ENCODE results near the gene USP44.

DNA sequence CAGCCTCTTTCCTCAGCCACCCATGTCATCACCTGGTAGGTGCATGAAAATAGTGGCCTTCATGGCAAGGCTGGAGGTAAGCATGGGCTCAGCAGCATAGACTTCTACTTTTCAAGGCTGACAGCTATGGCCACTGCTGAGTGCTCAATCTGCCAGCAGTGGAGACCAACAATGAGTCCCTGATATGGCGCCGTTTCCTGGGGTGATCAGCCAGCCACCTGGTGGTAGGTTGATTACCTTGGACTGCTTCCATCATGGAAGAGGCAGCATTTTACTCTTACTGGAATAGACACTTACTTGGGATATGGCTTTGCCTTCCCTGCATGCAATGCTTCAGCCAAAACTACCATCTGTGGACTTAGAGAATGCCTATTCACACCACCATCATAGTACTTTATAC lies 39.5 kb upstream of the USP44 start:
- no peak for TF ChIP-seq CTCF (IDR thresholded peaks at IDR 0.05)
- TF ChIP-seq POLR2A (IDR thresholded peaks at IDR 0.05) = no peak

All from vagina (tissue), 2 donors.